HG03060 (cell line): ENCODE measurements around the gene CDK1.

Experiments used
- ATAC-seq: cut with Tn5 transposase; IDR thresholded peaks from one replicate; pipeline ENCODE4 v1.9.1; 2021; ENCODE audit warnings: low read depth, moderate number of reproducible peaks; ENCODE audit not compliant: unreplicated experiment

The CDK1 gene

GRCh38 chr10:60778214-60778970 lies at the start of gene CDK1:
CDK1 (plus strand) TSS chr10:60778478; CDS start chr10:60780166, 1,688 bp downstream.
- ATAC-seq, result peak; percentile 93

GRCh38 chr10:60729106-60729505 lies 49.2 kb upstream of the CDK1 start:
- ATAC-seq, result no peak

GRCh38 chr10:60731134-60731885 lies 47.0 kb upstream of the CDK1 start:
- peak; percentile 71 for ATAC-seq

GRCh38 chr10:60732198-60732806 lies 46.0 kb upstream of the CDK1 start:
- ATAC-seq, result no peak

GRCh38 chr10:60732807-60733516 lies 45.3 kb upstream of the CDK1 start:
- no peak for ATAC-seq

- ATAC-seq, result no peak
Measured at GRCh38 chr10:60733517-60733822, 44.8 kb upstream of the CDK1 start.

- no peak for ATAC-seq
Measured at GRCh38 chr10:60733826-60734225, 44.5 kb upstream of the CDK1 start.

- ATAC-seq, result no peak
Measured at GRCh38 chr10:60734226-60734625, 44.1 kb upstream of the CDK1 start.

GRCh38 chr10:60735244-60735643 lies 43.0 kb upstream of the CDK1 start:
- no peak for ATAC-seq

GRCh38 chr10:60737242-60737641 lies 41.0 kb upstream of the CDK1 start:
- ATAC-seq, result no peak

GRCh38 chr10:60739558-60739957 lies 38.7 kb upstream of the CDK1 start:
- no peak for ATAC-seq

- ATAC-seq, result no peak
Measured at GRCh38 chr10:60742512-60742911, 35.8 kb upstream of the CDK1 start.

GRCh38 chr10:60747817-60748469 lies 30.3 kb upstream of the CDK1 start:
- no peak for ATAC-seq

GRCh38 chr10:60753152-60753551 lies 25.1 kb upstream of the CDK1 start:
- no peak for ATAC-seq

- no peak for ATAC-seq
Measured at GRCh38 chr10:60753817-60754216, 24.5 kb upstream of the CDK1 start.

GRCh38 chr10:60757420-60757895 lies 20.8 kb upstream of the CDK1 start:
- ATAC-seq, result no peak

- ATAC-seq, result no peak
Measured at GRCh38 chr10:60759181-60759580, 19.1 kb upstream of the CDK1 start.

GRCh38 chr10:60760711-60761210 lies 17.5 kb upstream of the CDK1 start:
- ATAC-seq, result no peak

- ATAC-seq, result no peak
Measured at GRCh38 chr10:60762554-60762953, 15.7 kb upstream of the CDK1 start.

- no peak for ATAC-seq
Measured at GRCh38 chr10:60767424-60767823, 10.9 kb upstream of the CDK1 start.
